Caki2 (cell line): ENCODE results near the gene KNSTRN. TPM values are rescaled to one million over a fixed set of nuclear protein-coding genes. Genes with fewer than 3 reads are reported as not detected.
A peak's percentile ranks its signal among the peaks of the same experiment; 100 is the strongest.

Experiments
- DNase-seq: peaks from one replicate; pipeline ENCODE4 v3.0.0-alpha.2; 2015; ENCODE audit warnings: low read depth
- in situ Hi-C: cut with HindIII; loops from 2 replicates; pipeline ENCODE4 v1.10.0; 2016; ENCODE audit warnings: low sequenced_read_pairs, low pct_unique_long_range_greater_than_20kb, mixed read lengths
- total RNA-seq: library from RNA; depleted of rRNA; stranded (reverse); fragments of >200 nt; shearing (Covaris generic); gene quantifications from 2 replicates; pipeline ENCODE4 v1.2.3, GENCODE V29; 2014; ENCODE audit warnings: low replicate concordance

The KNSTRN gene
- total RNA-seq, 1 experiment from 2014 or later = 65.1 TPM

GRCh38 chr15:40418126-40418525 lies 35.6 kb downstream of the KNSTRN start:
- in situ Hi-C loops = no loop called here
- no peak for DNase-seq

DNA sequence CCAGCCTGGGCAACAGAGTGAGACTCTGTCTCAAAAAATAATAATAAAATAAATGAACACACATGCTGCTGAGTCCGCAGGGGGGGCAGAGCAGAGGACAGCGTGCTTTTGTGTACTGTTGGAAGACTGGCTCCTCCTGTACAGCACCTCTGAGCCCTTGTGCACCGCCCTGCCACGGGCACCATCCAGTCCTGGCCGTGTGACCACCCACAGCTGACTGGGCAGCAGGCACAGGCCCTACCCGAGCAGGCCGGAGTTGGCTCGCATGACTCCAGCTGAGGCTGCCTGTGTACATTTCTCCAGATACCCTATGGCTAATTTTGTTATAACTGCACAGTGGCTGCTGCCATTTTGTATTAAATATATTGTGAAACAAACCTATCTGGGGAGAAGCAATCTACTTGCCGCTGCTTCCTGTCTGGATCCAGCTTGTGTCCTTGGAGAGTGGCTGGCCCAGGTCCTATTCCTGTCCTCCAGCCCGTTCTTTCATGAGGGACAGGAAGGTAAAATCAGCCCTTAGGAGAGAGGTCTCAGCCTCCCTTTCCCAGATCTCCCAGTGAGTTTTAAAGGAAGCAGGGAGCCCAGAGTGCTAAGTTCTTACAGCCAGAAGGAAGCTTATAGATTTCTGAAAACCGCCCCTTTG lies 37.7 kb downstream of the KNSTRN start:
- in situ Hi-C loops = no loop called here

GRCh38 chr15:40420793-40421192 lies 38.3 kb downstream of the KNSTRN start:
- DNase-seq = no peak
- in situ Hi-C loops = no loop called here

More for the DNA sequence above, 37.7 kb downstream of the KNSTRN start:
- DNase-seq = no peak

GRCh38 chr15:40421246-40422157 lies 39.0 kb downstream of the KNSTRN start:
- no peak for DNase-seq
- in situ Hi-C loops = no loop called here

- no peak for DNase-seq
- in situ Hi-C loops = no loop called here
Measured at GRCh38 chr15:40424483-40425115, 42.1 kb downstream of the KNSTRN start.

DNA sequence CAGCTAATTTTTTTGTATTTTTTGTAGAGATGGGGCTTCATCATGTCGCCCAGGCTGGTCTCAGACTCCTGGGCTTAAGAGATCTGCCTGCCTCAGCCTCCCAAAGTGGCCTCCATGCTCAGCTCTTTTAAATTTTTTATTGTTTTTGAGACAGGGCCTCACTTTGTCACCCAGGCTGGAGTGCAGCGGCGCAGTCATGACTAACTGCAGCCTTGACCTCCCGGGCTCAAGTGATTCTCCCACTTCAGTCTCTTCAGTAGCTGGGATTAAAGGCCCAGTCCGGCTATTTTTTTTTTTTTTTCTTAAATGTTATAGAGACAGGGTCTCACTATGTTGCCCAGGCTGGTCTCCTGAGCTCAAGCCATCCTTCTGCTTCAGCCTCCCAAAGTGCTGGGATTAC lies 43.2 kb downstream of the KNSTRN start:
- no peak for DNase-seq
- in situ Hi-C loops = no loop called here

DNA sequence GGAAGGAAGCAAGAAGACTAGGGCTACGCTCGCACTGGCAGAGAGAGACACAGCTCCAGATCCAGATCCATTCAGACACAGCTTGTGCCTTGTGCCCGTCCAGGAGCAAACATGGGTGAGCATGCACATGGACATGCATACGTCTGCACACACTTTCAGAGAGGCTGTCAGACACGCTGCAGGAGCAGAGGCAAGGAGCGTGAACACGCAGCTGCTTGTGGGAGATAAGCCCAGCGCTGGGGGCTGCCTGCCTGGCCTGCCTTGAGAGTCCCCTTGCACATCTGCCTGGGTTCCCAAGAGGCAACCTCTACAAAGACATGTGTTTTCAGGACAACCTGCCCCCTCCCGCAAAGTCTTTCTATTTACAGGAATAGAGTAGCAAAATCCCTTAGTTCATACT lies 44.7 kb downstream of the KNSTRN start:
- no peak for DNase-seq
- in situ Hi-C loops = no loop called here

GRCh38 chr15:40428185-40428584 lies 45.7 kb downstream of the KNSTRN start:
- DNase-seq = no peak
- in situ Hi-C loops = no loop called here

GRCh38 chr15:40429068-40429710 lies 46.7 kb downstream of the KNSTRN start:
- no peak for DNase-seq
- in situ Hi-C loops = no loop called here

- peak; percentile 26 for DNase-seq
- in situ Hi-C loops = no loop called here
Measured at GRCh38 chr15:40430271-40430805, 47.8 kb downstream of the KNSTRN start.

- DNase-seq = no peak
- in situ Hi-C loops = no loop called here
Measured at GRCh38 chr15:40435023-40435709, 52.6 kb downstream of the KNSTRN start.

DNA sequence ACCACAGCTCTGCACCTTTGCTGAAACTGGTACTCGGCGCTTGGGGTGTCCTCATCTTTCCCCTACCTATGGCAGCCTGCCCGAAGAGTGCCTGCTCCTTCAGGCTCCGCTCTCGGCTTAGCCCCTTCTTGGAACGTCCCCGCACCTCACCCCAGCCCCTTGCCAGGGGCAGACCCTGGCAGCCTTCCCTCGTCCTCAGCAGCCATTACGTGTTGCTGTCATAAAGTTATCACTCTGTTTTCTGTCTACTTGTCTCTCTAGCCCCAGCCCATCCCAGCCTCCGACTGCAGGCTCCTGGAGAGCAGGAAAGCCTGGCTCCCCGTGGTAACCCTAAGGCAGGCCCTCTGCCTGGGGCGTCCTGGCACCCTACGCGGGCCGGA lies 53.2 kb downstream of the KNSTRN start:
- in situ Hi-C loops = no loop called here
- DNase-seq = no peak

DNA sequence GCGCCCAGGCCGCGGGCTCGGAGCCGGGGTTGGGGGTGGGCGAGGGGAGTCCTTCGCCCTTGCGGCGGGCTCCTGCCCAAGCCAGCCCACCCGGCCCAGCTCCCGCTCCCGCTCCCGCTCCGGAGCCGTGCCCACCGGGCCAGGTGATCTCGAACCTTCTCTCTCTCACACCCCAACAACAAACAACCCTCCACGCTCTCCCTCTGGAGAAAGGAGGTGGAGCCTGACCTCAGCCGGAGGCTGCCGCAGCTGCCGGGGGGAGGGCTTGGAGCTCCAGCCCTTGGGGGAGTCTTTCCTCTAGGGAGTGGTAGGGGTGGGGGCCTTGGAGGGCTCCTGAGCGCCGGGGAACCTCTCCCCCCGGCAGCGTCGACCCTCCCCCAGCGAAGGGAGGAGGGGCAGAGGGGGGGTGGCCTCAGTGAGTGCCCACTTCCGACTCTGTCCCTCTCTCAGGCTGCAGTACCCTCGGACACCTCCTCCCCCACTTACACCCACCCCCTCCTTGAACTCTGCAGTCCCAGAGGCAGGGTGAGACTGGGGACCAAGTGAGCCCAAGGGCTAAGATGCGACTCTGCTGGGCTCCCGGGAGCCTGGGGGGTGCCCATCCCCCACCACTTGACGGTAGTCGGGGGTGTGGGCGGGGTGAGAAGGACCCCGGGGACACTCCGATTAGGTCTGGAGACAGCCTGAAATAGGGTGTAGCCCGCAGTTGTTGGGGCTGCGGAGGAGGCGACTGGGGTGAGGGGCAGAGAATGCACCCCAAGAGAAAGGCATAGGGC lies 53.8 kb downstream of the KNSTRN start:
- in situ Hi-C loops = no loop called here
- no peak for DNase-seq

DNA sequence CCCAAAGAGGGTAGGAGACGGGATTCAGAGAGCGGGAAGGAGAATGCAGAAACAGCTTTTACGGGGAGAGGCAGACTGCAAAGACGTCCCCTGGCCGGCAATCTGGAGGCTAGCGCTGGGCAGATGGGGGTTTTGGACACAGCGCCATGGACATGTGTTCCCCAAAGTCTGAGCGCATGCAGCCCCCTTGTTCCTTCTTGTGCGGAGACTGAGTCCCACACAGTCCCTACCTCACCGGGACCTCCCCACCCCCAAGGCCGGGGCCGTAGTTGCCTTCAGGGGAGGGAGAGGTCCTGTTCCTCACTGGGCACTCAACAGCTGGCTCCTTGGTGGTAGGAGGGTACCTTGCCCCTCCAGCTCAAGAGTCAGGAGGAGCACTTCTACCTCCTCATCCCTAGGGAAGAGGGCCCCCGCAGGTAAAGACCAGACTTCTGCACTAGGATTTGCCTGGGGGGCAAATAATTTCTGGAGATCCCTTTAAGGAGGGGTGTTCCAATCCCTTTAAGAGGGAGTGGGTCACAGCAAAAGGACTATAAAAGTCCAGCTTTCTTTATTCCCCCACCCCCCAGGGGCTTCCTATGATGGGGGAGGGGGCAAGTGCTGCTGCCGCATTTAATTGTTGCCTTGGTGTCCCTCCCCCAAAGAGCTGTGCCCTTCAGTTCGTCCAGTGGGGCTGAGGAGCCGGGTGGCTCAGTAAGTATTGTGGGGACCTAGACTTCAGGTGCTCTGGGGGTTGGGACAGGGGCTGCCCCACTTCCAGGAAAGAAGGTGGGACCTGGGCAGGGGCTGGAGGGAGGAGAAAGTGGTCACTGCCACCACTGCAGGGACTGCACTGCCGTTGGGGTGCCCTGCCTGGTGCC lies 54.6 kb downstream of the KNSTRN start:
- in situ Hi-C loops = no loop called here
- DNase-seq = no peak

GRCh38 chr15:40437752-40438687 lies 55.5 kb downstream of the KNSTRN start:
- in situ Hi-C loops = no loop called here
- no peak for DNase-seq
